Measurements from ENCODE around the gene NEB. TPM values are rescaled to one million over a fixed set of nuclear protein-coding genes. Genes with fewer than 3 reads are reported as not detected.
A peak's percentile ranks its signal among the peaks of the same experiment; 100 is the strongest.

The NEB gene
- total RNA-seq, 1 experiment from 2014 or later: 0.03 TPM

DNA sequence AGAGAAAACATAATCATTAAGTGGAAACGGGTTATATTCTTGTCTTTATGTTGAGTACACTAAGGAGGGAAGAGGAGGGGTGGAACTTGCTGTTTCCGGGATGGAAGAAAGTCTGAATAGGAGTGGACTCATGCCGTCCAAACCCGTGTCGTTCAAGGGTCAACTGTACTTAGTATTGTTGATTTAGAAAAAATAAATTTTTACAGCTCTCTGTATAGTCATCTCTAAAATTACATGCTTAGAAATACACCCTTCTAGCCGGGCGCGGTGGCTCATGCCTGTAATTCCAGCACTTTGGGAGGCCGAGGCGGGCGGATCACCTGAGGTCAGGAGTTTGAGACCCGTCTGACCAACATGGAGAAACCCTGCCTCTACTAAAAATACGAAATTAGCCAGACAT, 295.1 kb downstream of the NEB start:
- no peaks in the 10 kb centered on the region for H3K4me1 ChIP-seq (replicated peaks)
- no peaks in the 10 kb centered on the region for H3K9me3 ChIP-seq (replicated peaks)
- H3K36me3 ChIP-seq: peaks cover 80% of the 10 kb centered on the region
- H3K27me3 ChIP-seq (replicated peaks): no peaks in the 10 kb centered on the region
- no peak overlapping the region for H3K4me3 ChIP-seq
- DNase-seq (ENCODE audit: low read depth in 1 of 2, low spot score in 2 of 2): no peak
- no peak overlapping the region for H3K27ac ChIP-seq

DNA sequence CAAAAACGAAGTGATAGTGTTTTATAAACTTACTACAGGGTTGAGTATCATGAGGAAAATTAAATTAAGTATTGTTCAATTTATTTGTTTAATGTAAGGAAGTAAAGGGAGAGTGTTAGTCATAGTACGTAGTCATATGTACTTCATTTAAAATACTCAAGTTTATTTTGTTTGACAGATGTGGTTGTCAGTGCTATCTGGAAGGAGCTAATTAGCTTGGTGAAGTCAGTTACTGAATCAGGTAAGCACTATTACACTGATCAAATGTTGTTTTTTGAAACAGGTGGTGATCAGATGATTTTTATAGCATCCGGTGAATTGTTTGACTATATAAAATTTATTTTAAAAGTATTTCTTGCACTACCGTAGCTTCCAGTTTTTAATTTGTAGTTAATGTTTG, 295.8 kb downstream of the NEB start:
- Histone ChIP-seq H3K9me3 (replicated peaks) (no peaks in the 10 kb centered on the region), H3K36me3 (peaks cover 80% of the 10 kb centered on the region), H3K27ac (no peak overlapping the region), H3K27me3 (replicated peaks) (no peaks in the 10 kb centered on the region), H3K4me1 (replicated peaks) (no peaks in the 10 kb centered on the region), H3K4me3 (no peak overlapping the region)
- no peak for DNase-seq (ENCODE audit: low read depth in 1 of 2, low spot score in 2 of 2)

DNA sequence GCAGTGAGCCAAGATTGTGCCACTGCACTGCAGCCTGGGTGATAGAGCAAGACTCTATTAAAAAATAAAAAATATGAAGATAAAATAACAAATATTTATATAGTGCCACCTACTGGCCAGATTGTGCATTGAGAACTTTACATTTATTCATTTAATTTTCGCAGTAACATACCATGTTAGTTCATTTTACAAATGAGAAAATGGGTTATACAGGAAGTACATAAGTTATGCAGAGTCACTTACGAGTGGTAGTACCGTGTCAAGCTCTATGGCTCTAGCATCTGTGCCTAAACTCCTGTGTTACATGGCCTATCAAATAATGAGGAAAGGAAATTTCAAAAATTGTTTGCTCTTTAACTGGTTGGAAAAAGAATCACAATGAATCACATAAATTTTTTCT, 296.6 kb downstream of the NEB start:
- DNase-seq (ENCODE audit: low read depth in 1 of 2, low spot score in 2 of 2): peak in 1 of 2 experiments; percentile 35
- Histone ChIP-seq H3K4me1 (replicated peaks) (no peaks in the 10 kb centered on the region), H3K27ac (no peak overlapping the region), H3K9me3 (replicated peaks) (no peaks in the 10 kb centered on the region), H3K27me3 (replicated peaks) (no peaks in the 10 kb centered on the region), H3K36me3 (peaks cover 79% of the 10 kb centered on the region), H3K4me3 (no peak overlapping the region)

Other genes with a start within 250 kb of the NEB start
- gene ARL5A, start 93.9 kb upstream of the NEB start, total RNA-seq (2014; rRNA removed; shearing (Covaris generic)): 68.9 and 83.5 TPM in 2 replicates

Measured in SJSA1 (cell line).